HFFc6 (cell line): ENCODE measurements around the gene TNNI3. TPM values are rescaled to one million over a fixed set of nuclear protein-coding genes. Genes with fewer than 3 reads are reported as not detected.

ENCODE experiments used
- DNase-seq: peaks from one replicate; pipeline ENCODE4 v3.0.0-alpha.2; 2018
- H3K27ac Mint-ChIP-seq: 2 replicates; pipeline ENCODE4 v1.8.0; 2020; ENCODE audit warnings: mild to moderate bottlenecking, mixed read lengths
- H3K27me3 Mint-ChIP-seq: 2 replicates; pipeline ENCODE4 v1.8.0; 2021; ENCODE audit warnings: mild to moderate bottlenecking, moderate library complexity, mixed read lengths; ENCODE audit not compliant: insufficient read depth
- H3K36me3 Mint-ChIP-seq: 2 replicates; pipeline ENCODE4 v1.8.0; 2021; ENCODE audit warnings: low read depth, mixed read lengths
- H3K4me1 Mint-ChIP-seq: 2 replicates; pipeline ENCODE4 v1.8.0; 2020; ENCODE audit warnings: low read depth, mixed read lengths
- H3K4me3 Mint-ChIP-seq: 2 replicates; pipeline ENCODE4 v1.8.0; 2020; ENCODE audit warnings: mild to moderate bottlenecking, moderate library complexity, mixed read lengths
- H3K9me3 Mint-ChIP-seq: 2 replicates; pipeline ENCODE4 v1.8.0; 2020; ENCODE audit warnings: mild to moderate bottlenecking, mixed read lengths
- total RNA-seq, 6 experiments: library from RNA; stranded (reverse); fragmentation: NEBNext Ultra II Directional; extraction: Animal tissue kit (Norgen Biotek cat#: 25700); gene quantifications; 2 replicates in 1 of 6; 3 replicates in 5 of 6; pipeline ENCODE4 v1.2.3, GENCODE V29; 2021
- TF ChIP-seq, protein P1 (sequence below): fragments of 200-600 bp; sonication (generic); IDR thresholded peaks from 2 replicates; pipeline ENCODE4 v1.5.0; 2021; ENCODE audit warnings: antibody characterized with exemption, mild to moderate bottlenecking

The TNNI3 gene
- total RNA-seq, 6 experiments from 2014 or later: not detected

DNA sequence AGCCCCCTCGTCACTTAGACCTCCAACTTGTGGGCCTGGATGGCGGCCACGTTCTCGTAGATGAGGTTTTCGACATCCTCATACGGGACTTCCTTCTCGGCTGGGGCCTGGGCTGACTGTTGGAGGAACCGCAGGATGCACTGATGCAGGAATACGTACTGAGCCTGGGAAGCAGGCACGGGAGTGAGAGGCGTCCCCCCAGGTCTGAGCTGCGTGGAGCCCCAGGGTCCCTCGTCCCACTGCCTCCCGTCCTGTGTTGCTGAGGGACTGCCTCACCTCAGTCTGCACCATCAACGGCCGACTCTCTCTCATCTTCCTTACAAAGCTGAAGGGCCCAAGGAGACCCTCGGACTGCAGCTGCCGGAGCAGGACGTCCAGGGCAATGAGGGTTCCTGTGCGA, 24.2 kb upstream of the TNNI3 start:
- TF ChIP-seq, protein P1, sequence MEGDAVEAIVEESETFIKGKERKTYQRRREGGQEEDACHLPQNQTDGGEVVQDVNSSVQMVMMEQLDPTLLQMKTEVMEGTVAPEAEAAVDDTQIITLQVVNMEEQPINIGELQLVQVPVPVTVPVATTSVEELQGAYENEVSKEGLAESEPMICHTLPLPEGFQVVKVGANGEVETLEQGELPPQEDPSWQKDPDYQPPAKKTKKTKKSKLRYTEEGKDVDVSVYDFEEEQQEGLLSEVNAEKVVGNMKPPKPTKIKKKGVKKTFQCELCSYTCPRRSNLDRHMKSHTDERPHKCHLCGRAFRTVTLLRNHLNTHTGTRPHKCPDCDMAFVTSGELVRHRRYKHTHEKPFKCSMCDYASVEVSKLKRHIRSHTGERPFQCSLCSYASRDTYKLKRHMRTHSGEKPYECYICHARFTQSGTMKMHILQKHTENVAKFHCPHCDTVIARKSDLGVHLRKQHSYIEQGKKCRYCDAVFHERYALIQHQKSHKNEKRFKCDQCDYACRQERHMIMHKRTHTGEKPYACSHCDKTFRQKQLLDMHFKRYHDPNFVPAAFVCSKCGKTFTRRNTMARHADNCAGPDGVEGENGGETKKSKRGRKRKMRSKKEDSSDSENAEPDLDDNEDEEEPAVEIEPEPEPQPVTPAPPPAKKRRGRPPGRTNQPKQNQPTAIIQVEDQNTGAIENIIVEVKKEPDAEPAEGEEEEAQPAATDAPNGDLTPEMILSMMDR: no peak
- H3K27me3 Mint-ChIP-seq: peaks cover 20% of the 10 kb centered on the region
- H3K27ac Mint-ChIP-seq: no peak overlapping the region
- no peaks in the 10 kb centered on the region for H3K9me3 Mint-ChIP-seq
- H3K4me3 Mint-ChIP-seq: no peak overlapping the region
- no peak for DNase-seq
- H3K36me3 Mint-ChIP-seq: no peaks in the 10 kb centered on the region; the same call in 1 of the 2 replicates
- H3K4me1 Mint-ChIP-seq: peaks cover 28% of the 10 kb centered on the region

DNA sequence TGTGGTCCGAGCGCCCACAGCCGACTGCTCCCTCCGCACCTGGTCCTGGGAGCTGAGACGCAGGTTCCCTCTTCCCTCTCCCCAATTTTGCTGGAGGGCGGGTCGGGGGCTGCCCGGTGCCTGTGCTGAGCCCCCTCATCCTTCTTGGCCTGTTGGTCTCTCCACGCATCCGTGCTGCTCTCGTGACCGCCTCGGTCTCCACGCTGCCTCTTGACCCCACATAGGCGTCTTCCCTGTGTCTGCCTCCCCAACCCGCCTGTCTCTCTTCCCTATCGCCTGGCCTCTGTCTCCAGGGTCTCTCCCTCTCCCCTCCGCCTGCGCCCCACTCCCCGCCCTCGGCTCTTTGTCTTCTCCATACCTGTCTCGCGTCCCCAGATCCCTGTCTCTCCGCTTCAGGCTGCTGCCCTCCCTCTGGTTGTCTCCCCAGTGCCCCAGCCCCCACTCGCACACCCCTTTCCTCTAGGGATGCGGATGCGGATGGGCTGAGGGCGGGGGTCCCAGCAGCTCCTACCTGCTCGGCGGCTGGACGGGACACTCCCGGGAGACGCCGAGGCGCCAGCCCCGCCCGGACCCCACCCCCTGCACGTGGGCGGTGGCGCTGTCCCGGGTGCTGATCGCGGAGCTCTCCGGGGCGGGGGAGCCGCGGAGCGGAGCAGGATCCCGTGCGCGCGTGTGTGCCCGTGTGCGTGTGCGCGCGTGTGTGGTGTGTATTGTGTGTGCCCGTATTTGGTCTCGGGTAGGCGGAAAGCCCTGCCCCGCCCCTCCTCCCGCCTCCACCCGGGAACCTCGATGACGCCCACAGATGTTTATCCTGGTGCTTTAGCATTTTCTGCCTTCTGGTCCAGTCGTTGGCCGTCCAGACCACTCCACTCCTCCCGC, 22.3 kb upstream of the TNNI3 start, which contains the start of gene SYT5:
Gene SYT5, minus strand, starts transcription at position 684 of the 879 bp plus-strand sequence. CDS start 1,248 bp downstream, outside the sequence.
- TF ChIP-seq, protein P1: no peak
- Mint-ChIP-seq H3K9me3 (no peaks in the 10 kb centered on the region), H3K27me3 (peaks cover 17% of the 10 kb centered on the region), H3K27ac (peak within 1 kb of the TSS; percentile 94), H3K4me3 (peak within 1 kb of the TSS; percentile 83), H3K4me1 (peaks cover 32% of the 10 kb centered on the region), H3K36me3 (peaks cover 4% of the 10 kb centered on the region; the same call in 1 of the 2 replicates)
- no peak for DNase-seq

DNA sequence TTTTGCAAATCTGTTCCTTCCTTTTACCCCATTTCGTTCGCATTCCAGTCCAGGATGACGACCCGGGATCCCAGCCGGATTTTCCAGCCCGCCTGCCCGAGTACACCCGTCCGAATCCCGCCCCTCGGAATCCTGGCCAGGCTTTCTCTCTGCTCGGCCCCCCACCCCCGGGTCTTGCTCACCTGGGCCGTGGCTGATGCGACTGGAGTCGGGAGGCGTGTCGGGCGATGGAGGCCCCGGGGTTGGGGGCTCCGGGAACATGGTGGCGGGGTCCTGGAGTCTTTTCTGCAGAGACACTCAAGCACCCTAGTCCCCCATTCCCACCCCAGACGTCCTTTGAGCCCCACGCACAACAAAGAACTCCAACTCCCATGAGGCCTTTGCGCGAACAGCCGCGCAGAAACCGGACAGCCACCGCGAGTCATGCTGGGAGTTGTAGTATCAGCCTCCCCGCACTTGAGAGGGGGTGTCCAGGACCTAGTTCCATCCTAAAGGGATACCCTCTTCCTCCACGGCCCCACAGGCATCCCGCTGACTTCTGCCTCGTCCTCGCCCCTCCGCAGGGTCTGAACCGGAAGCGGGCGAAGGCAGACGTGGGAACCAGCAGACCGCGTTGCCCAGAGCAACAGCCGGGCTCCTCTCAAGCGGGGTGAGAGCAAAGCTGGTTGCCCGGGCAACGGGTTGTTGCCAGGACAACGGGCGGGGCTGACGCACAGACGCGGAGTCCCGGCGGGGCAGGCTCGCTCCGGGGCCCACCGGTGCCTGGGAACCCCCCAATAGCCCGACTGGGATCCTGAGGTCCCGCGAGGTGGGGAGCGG, 21.5 kb upstream of the TNNI3 start:
- peaks cover 4% of the 10 kb centered on the region; the same call in 1 of the 2 replicates for H3K36me3 Mint-ChIP-seq
- DNase-seq: peak; percentile 86
- no peaks in the 10 kb centered on the region for H3K9me3 Mint-ChIP-seq
- H3K4me1 Mint-ChIP-seq: peaks cover 32% of the 10 kb centered on the region
- TF ChIP-seq, protein P1: no peak
- peak overlapping the region; percentile 94 for H3K27ac Mint-ChIP-seq
- H3K4me3 Mint-ChIP-seq: peak overlapping the region; percentile 83
- peaks cover 13% of the 10 kb centered on the region for H3K27me3 Mint-ChIP-seq

DNA sequence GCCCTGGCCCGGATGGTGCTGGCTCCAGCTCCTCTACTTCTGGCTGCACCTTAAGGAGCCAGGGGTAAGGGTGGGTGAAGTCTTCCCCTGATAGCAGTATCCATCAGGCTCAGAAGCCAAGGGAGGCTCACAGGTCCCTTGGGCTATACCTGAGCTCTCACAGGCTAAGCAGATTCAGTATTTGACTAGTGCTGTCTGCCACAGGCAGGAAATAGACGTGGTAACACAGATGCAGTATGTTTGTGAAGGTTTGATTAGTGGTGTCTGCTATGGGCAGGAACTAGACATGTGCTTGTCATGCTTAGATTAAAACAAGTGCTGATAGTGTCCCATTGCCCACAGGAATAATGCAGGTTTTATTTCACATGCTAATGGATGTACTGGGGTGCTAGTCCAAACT, 18.5 kb upstream of the TNNI3 start:
- H3K27me3 Mint-ChIP-seq: peaks cover 11% of the 10 kb centered on the region
- H3K36me3 Mint-ChIP-seq: peaks cover 4% of the 10 kb centered on the region; the same call in 1 of the 2 replicates
- H3K4me1 Mint-ChIP-seq: peaks cover 51% of the 10 kb centered on the region
- TF ChIP-seq, protein P1: no peak
- H3K4me3 Mint-ChIP-seq: no peak overlapping the region
- H3K9me3 Mint-ChIP-seq: no peaks in the 10 kb centered on the region
- H3K27ac Mint-ChIP-seq: no peak overlapping the region
- DNase-seq: no peak

DNA sequence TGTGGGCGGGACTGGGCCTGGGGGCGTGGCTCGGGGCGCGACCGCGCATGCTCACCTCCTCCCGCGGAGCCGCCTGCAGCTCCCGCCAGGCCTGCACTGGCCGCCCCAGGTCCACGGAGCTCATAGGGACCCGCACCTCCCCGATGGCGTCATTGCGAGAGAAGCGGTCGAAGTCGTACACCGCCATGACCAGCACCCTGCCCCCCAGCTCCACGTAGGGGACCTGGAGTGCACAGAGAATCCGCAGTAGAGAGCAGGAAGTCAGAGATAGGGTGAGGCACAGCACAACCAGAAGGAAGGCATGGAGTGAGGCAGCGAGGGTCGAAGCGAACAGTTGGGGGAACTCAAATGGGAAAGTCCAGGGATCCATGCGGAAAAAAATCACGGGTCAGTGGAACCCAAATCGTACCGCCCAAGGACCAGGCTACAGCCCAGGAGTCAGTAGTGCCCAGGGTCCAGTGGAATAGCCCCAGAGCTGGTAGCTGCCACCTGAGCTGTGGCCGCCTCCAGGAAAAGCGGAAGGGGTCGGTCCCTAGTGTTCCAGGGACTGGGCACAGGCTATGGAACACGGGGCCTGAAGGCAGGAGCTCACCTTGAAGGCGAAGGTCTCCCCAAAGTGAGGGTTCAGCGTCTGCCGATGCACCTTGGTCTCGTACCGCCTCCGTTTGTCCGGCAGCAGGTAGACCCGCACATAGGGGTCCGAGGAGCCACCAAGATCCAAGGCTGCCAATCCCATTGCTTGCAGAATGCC, 17.8 kb upstream of the TNNI3 start:
- peaks cover 5% of the 10 kb centered on the region; the same call in 1 of the 2 replicates for H3K27me3 Mint-ChIP-seq
- peaks cover 48% of the 10 kb centered on the region for H3K4me1 Mint-ChIP-seq
- H3K4me3 Mint-ChIP-seq: no peak overlapping the region
- H3K9me3 Mint-ChIP-seq: no peaks in the 10 kb centered on the region
- H3K36me3 Mint-ChIP-seq: peaks cover 4% of the 10 kb centered on the region; the same call in 1 of the 2 replicates
- DNase-seq: no peak
- TF ChIP-seq, protein P1: no peak
- H3K27ac Mint-ChIP-seq: no peak overlapping the region
